ENCODE measurements around the gene METTL25B.

Gene METTL25B

DNA sequence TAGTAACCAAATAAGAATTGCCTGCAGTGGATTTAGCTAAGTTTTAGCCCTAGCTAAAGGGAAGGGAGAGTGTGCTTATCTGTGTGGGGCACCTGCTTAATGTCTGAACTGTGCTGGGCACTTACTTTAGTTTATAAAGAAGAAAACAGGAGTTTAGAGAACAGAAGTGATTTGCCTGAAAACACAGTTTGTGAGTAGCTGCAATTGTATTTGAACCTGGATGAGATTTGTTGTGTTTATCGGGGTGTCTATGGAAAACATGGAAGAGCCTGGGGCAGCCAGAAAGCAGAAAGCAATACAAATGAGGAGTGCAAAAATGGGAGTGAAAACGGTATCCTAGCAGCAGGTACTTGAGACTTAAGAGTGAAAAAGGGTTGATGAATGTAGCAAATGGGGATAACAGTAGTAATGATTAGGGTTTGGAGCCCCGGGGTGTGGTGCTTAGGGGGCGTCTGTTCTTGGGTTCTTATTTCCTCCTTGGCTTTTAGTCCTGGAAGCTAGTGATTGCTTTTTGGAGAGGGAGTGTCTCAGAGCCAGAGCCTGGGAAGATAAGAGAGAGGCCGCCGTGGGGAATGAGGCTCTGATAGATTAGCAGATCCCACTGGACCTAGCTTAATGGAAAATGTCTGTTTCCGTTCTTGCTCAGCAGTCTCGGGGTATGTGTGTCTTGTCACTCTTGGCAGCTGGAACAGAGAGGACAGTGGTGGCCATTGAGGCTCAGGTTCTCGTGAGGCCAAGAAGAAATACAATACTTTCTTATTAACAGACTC is 44.6 kb downstream of the METTL25B start:
- peak; percentile 74 for DNase-seq

DNA sequence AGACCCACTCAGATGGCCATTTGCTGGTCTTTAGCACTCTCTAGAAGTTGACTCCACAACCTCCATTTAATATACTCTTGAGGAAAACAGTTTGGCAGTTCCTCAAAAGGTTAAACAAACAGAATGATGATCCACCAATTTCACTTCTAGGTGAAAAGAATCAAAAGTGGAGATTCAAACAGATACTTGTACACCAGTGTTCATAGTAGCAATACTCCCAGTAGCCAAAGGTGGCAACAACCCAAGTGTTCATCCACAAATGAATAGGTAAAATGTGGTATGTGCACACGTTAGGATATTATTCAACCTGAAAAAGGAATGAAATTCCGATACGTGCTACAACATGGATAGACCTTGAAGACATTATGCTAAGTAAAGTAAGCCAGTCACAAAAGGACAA is 45.3 kb downstream of the METTL25B start:
- peak; percentile 38 for DNase-seq

DNA sequence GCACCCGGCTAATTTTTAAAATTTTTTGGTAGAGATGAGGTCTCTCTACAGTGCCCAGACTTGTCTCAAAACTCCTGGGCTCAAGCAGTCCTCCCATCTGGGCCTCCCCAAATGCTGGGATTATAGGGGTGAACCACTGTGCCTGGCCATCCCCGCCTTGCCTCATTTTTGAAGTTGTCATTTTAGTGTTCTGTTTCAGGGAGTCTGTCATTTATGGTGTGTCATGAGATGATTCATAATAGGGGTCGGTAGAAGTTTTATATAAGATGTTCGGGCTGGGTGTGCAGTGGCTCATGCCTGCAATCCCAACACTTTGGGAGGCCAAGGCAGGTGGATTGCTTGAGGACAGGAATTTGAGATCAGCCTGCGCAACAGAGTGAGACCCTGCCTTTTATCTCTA is 47.5 kb downstream of the METTL25B start:
- DNase-seq, result no peak

DNA sequence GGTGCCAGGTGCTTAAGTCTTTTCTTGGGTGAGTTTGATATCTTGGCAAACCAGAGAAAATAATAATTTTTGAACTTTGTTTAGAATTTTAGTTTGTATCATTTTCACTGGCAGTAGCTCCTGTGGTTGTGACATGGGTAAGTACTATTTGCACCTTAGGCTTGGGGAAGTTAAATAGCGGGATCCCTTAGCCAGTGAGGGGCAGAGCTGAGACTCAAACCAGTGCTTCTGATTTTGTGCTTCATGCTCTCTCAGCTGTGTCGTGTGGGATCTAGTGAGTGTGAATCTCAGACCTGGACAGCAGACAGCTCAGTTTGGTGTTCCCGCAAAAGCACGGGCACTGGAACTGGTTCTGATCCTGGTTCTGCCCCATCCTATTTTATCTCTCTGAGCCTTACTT is 48.7 kb downstream of the METTL25B start:
- no peak for DNase-seq

DNA sequence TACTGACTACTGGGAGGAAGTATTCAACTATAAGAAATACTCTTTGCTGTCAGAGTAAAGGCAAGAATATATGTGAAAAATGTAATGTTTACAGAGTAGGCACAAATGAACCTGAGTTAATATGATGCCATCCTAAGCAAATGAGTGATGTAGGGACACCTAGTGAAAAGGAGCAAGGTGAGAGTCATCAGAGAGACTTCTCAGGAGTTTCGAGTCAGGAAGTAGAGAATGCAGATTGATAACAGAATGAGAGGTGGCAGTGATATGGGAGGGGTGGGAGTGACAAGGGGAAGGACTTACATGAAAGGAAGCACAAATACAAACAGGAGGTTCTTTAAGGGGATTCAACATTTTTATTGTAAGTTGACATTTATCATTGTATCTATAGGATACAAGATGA is 49.3 kb downstream of the METTL25B start:
- no peak for DNase-seq

DNA sequence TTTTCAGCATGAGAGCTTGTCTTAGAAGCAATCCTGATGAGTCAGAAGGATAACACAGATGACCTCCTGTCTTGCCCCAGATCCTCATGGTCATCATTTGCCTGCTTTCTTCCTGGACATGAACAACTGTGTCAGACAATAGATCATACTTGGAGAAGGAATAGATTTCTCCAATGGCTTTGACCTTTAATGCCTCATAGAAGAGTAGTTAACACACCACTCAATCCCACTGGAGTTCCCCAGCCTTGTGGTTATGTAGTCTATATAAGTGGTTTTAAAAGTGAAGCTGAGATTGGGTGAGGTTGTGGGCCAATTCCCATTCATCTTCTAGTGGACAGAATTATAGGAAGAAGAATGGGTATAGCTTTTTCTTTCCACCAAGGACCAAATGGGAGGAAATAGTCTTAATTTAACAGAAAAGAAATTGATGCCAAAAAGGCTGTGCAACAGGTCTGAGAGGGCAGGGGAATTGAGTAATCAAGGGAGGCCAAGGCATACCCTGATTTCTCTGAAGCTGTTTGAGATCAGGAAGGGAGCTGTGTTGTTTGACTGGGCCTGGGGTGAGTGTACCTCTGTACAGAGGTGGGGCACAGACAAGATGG is 53.4 kb downstream of the METTL25B start:
- DNase-seq, result no peak

DNA sequence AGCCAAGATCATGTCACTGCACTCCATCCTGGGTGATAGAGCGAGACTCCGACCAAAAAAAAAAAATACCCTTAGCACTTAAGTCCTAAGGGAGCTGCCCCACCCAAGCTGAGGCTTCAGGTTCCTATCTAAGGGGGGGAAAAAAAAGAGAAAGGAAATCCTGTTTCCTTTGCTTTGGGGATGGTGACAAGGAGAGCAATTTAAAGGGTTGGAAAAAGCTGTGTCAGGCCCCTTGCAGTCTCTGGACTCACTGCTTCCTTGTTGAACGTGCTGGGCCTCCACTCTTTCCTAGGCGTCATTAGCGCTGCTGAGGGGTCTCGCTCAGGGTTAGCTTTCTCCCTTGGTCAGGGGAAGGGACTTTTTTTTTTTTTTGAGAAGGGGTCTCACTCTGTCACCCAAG is 57.2 kb downstream of the METTL25B start:
- no peak for DNase-seq

Data from hematopoietic multipotent progenitor cell treated with erythropoietin and hydrocortisone succinate and interleukin-3 and kit ligand, for 6 days (in vitro differentiated cells).